AG09319 (cell line): ENCODE measurements around the gene UPB1.
"Not testable (repeated sequence)": the region's sequence is repeated elsewhere in the genome, so short reads cannot be mapped to it uniquely, and the experiment has no call there.

Experiments used
- DNase-seq: peaks from one replicate; pipeline ENCODE4 v3.0.0-alpha.2; 2010; ENCODE audit warnings: low read depth; ENCODE audit errors: extremely low read depth
- CTCF ChIP-seq: IDR thresholded peaks from 2 replicates; pipeline ENCODE4 v1.5.1; 2011; ENCODE audit warnings: low read depth, mild to moderate bottlenecking, inconsistent platforms, low read length, moderate library complexity

The UPB1 gene

GRCh38 chr22:24543185-24543601 lies 48.1 kb downstream of the UPB1 start:
- DNase-seq, result no peak
- TF ChIP-seq CTCF, result no peak

GRCh38 chr22:24543679-24544243 lies 48.6 kb downstream of the UPB1 start:
- TF ChIP-seq CTCF, result no peak
- DNase-seq, result no peak

GRCh38 chr22:24548812-24549211 lies 53.7 kb downstream of the UPB1 start:
- no peak for TF ChIP-seq CTCF
- no peak for DNase-seq

- DNase-seq, result no peak
- no peak for TF ChIP-seq CTCF
Measured at GRCh38 chr22:24550028-24550901, 55.1 kb downstream of the UPB1 start.

- no peak for TF ChIP-seq CTCF
- no peak for DNase-seq
Measured at GRCh38 chr22:24550902-24551435, 55.8 kb downstream of the UPB1 start.

- DNase-seq, result not testable (repeated sequence)
Measured at GRCh38 chr22:24552503-24553286, 57.6 kb downstream of the UPB1 start.

- no peak for DNase-seq
Measured at GRCh38 chr22:24553597-24554312, 58.6 kb downstream of the UPB1 start.

More at GRCh38 chr22:24553597-24554312, 58.6 kb downstream of the UPB1 start:
- TF ChIP-seq CTCF, result no peak
